NB4 (cell line): ENCODE data around the gene XAF1.

Source experiments
- CTCF ChIP-seq: IDR thresholded peaks from one replicate; pipeline ENCODE4 v1.5.1; 2012; ENCODE audit warnings: low read depth, low read length
- MYC ChIP-seq: IDR thresholded peaks from 2 replicates; pipeline ENCODE4 v1.6.1; 2011; ENCODE audit warnings: low read depth, low read length
- POLR2A ChIP-seq: IDR thresholded peaks from 2 replicates; pipeline ENCODE4 v1.6.1; 2011; ENCODE audit warnings: mild to moderate bottlenecking; ENCODE audit not compliant: insufficient read length; ENCODE audit errors: extremely low read depth
- TF ChIP-seq, protein P1 (sequence below): IDR thresholded peaks from 2 replicates; pipeline ENCODE4 v1.6.1; 2011; ENCODE audit warnings: low read depth, low read length

DNA sequence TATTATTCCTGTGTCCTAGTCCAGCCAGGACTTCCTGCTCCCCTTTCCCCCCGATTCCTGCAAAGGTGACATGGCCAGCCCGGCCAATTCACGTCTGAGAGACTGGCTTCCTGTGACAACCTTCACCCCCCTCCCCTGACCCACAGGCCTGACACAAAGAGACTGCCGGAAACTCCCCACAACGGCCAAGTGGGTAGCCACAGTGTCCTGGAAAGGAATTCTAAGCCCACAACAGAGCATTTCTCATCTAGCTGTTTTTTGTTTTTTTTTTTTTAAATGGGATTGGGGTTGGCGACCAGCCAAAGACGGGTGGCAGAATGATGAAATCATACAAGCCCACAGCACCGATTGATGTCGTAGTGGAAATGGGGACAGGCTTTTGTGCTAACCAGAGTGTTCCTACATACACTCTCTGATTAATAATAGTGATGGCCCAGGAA is 2.8 kb upstream of the XAF1 start:
- no peak for TF ChIP-seq CTCF
- TF ChIP-seq POLR2A, result no peak
- TF ChIP-seq MYC, result no peak
- TF ChIP-seq, protein P1, sequence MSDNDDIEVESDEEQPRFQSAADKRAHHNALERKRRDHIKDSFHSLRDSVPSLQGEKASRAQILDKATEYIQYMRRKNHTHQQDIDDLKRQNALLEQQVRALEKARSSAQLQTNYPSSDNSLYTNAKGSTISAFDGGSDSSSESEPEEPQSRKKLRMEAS, result no peak
